ENCODE data around the gene HS2ST1. TPM values are rescaled to one million over a fixed set of nuclear protein-coding genes. Genes with fewer than 3 reads are reported as not detected.

Gene HS2ST1
- total RNA-seq, 2 donors from 2014 or later = 6.5 to 10.4 TPM

- DNase-seq (ENCODE audit: low spot score) (no peak), ATAC-seq (ENCODE audit: insufficient number of reproducible peaks, low FRiP score, low read depth) (no peak)
- Histone ChIP-seq H3K4me1 (ENCODE audit: control insufficient read depth in 1 of 2, low read depth in 2 of 2) (peaks cover 0 to 4% of the 10 kb centered on the region in 2 donors), H3K27me3 (replicated peaks; ENCODE audit: insufficient read depth) (no peaks in the 10 kb centered on the region), H3K27ac (no peak overlapping the region), H3K4me3 (no peak overlapping the region), H3K9me3 (no peaks in the 10 kb centered on the region), H3K36me3 (no peaks in the 10 kb centered on the region)
- TF ChIP-seq CTCF (IDR thresholded peaks at IDR 0.05) = no peak
Observed at GRCh38 chr1:86938855-86939254, 24.4 kb downstream of the HS2ST1 start.

GRCh38 chr1:86939406-86939805, 25.0 kb downstream of the HS2ST1 start:
- no peak for DNase-seq (ENCODE audit: low spot score)
- no peaks in the 10 kb centered on the region for H3K27me3 ChIP-seq (replicated peaks; ENCODE audit: insufficient read depth)
- H3K9me3 ChIP-seq = no peaks in the 10 kb centered on the region
- peaks cover 0 to 4% of the 10 kb centered on the region in 2 donors for H3K4me1 ChIP-seq (ENCODE audit: control insufficient read depth in 1 of 2, low read depth in 2 of 2)
- H3K36me3 ChIP-seq = no peaks in the 10 kb centered on the region
- TF ChIP-seq CTCF (IDR thresholded peaks at IDR 0.05) = no peak
- no peak overlapping the region for H3K27ac ChIP-seq
- ATAC-seq (ENCODE audit: insufficient number of reproducible peaks, low FRiP score, low read depth) = no peak
- no peak overlapping the region for H3K4me3 ChIP-seq

GRCh38 chr1:86940599-86940998, 26.2 kb downstream of the HS2ST1 start:
- no peak for ATAC-seq (ENCODE audit: insufficient number of reproducible peaks, low FRiP score, low read depth)
- H3K4me3 ChIP-seq = no peak overlapping the region

GRCh38 chr1:86942042-86942441, 27.6 kb downstream of the HS2ST1 start:
- TF ChIP-seq CTCF (IDR thresholded peaks at IDR 0.05) = no peak
- DNase-seq (ENCODE audit: low spot score) (no peak), ATAC-seq (ENCODE audit: insufficient number of reproducible peaks, low FRiP score, low read depth) (no peak)
- Histone ChIP-seq H3K4me3 (no peak overlapping the region), H3K4me1 (ENCODE audit: control insufficient read depth in 1 of 2, low read depth in 2 of 2) (peaks cover 0 to 4% of the 10 kb centered on the region in 2 donors), H3K9me3 (no peaks in the 10 kb centered on the region), H3K36me3 (no peaks in the 10 kb centered on the region), H3K27me3 (replicated peaks; ENCODE audit: insufficient read depth) (no peaks in the 10 kb centered on the region), H3K27ac (no peak overlapping the region)

More at GRCh38 chr1:86940599-86940998, 26.2 kb downstream of the HS2ST1 start:
- no peaks in the 10 kb centered on the region for H3K9me3 ChIP-seq
- H3K4me1 ChIP-seq (ENCODE audit: control insufficient read depth in 1 of 2, low read depth in 2 of 2) = peaks cover 0 to 4% of the 10 kb centered on the region in 2 donors
- DNase-seq (ENCODE audit: low spot score) = no peak
- no peak overlapping the region for H3K27ac ChIP-seq
- no peaks in the 10 kb centered on the region for H3K27me3 ChIP-seq (replicated peaks; ENCODE audit: insufficient read depth)
- H3K36me3 ChIP-seq = no peaks in the 10 kb centered on the region
- TF ChIP-seq CTCF (IDR thresholded peaks at IDR 0.05) = no peak

- DNase-seq (ENCODE audit: low spot score) = no peak
- no peak for TF ChIP-seq CTCF (IDR thresholded peaks at IDR 0.05)
Observed at GRCh38 chr1:86942743-86943142, 28.3 kb downstream of the HS2ST1 start.

More at GRCh38 chr1:86942743-86943142, 28.3 kb downstream of the HS2ST1 start:
- ATAC-seq (ENCODE audit: insufficient number of reproducible peaks, low FRiP score, low read depth) = no peak
- no peaks in the 10 kb centered on the region for H3K27me3 ChIP-seq (replicated peaks; ENCODE audit: insufficient read depth)
- H3K4me1 ChIP-seq (ENCODE audit: control insufficient read depth in 1 of 2, low read depth in 2 of 2) = peaks cover 0 to 4% of the 10 kb centered on the region in 2 donors
- no peaks in the 10 kb centered on the region for H3K36me3 ChIP-seq
- H3K9me3 ChIP-seq = no peaks in the 10 kb centered on the region
- no peak overlapping the region for H3K27ac ChIP-seq
- H3K4me3 ChIP-seq = no peak overlapping the region

All from thoracic aorta (tissue), 2 donors.